NCI-H345 treated with DMSO at 0.1 percent for 48 hours (cell line): ENCODE measurements around the gene CACNA1F.

Source experiments
- DNase-seq: peaks from one replicate; lab custom pipeline; 2025; ENCODE audit not compliant: unreplicated experiment; lab: John Stamatoyannopoulos, UW

Gene CACNA1F

GRCh38 chrX:49199906-49200771 lies 33.0 kb downstream of the CACNA1F start, which contains the start of gene SYP:
TSS of gene SYP (minus strand) at chrX:49200193. CDS start at chrX:49200186, 7 bp downstream.
- DNase-seq = peak; percentile 75

- no peak for DNase-seq
Observed at GRCh38 chrX:49199315-49199595, 33.9 kb downstream of the CACNA1F start.

GRCh38 chrX:49198540-49199314 lies 34.4 kb downstream of the CACNA1F start:
- no peak for DNase-seq

DNA sequence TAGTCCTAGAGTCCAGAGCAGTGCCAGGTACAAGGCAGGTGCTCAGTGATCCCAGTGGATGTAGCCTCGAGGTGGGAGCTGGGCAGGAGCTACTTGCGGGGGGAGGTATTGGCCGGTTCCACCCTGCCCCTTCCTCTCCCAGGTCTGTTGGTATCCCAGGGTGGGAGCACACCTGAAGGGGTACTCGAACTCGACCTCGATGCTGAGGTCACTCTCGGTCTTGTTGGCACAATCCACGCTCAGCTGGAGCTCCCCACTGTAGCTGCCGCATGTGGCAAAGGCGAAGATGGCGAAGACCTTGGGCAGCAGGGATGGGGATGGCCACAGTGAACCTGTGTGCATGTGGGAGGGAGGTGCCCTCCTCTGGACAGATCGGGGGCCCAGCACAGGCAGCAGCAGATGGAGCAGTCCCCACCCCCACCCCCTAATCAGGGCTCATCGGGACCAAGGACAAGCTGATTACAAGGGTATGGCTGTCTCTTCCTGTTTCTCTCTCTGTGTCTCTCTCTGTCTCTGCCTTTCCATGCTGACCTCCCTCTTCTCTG lies 35.5 kb downstream of the CACNA1F start:
- DNase-seq = no peak

GRCh38 chrX:49193542-49193964 lies 39.6 kb downstream of the CACNA1F start:
- DNase-seq = no peak

- DNase-seq = peak; percentile 1
Observed at GRCh38 chrX:49192722-49193328, 40.3 kb downstream of the CACNA1F start.

DNA sequence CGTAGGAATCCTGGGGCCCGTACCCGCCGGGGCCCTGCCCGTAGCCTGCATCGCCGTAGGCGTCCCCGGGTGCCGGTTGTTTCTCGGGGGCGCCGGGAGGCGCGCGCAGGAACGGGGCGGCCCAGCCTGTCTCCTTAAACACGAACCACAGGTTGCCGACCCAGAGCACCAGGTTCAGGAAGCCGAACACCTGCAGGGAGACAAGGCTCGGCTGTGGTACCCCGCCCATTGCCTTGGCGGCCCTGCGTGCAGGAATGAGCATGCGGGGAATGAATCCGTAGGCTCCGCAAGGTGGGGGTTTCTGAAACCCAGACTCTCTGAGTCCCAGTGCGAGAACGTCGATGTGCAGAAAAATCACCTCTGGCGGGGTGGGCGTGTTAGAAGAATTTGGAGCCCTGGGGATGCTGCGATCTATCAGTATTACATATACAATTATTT lies 41.5 kb downstream of the CACNA1F start:
- DNase-seq = peak; percentile 29

DNA sequence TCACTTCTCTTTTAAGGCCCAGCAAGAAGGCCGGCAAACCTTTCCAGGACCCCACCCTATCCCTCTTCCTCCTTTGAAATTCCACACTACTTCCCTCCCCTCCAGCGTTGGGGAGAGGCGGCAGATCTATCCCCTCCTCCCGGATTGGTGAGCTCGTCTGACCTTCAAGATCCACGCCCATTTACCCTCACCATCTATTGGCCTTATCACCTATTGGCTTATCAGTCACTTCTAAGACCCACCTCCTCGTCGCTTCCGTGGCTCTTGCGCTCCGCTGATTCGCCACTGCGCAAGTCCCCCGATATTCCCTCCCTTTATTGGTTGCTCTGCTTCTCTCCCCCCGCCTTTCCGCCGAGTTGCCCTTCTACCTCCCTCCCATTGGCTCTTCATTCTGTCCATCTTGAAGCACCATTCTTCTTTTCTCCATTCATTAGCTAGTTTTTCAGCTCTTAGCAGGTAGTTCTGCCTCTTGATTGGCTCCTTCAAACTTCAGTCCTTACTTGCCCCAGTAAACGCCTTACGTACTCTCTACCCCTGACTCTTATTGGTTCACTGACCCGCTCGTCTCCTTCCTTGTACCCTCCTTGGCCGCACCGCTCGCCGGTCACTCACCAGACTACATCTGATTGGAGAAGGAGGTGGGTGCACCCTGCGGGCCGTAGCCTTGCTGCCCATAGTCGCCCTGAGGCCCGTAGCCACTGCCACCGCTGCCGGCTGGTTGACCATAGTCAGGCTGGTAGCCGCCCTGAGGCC lies 42.1 kb downstream of the CACNA1F start:
- DNase-seq = peak; percentile 100

GRCh38 chrX:49189606-49190005 lies 43.5 kb downstream of the CACNA1F start:
- no peak for DNase-seq

- no peak for DNase-seq
Observed at GRCh38 chrX:49188468-49189076, 44.6 kb downstream of the CACNA1F start.

DNA sequence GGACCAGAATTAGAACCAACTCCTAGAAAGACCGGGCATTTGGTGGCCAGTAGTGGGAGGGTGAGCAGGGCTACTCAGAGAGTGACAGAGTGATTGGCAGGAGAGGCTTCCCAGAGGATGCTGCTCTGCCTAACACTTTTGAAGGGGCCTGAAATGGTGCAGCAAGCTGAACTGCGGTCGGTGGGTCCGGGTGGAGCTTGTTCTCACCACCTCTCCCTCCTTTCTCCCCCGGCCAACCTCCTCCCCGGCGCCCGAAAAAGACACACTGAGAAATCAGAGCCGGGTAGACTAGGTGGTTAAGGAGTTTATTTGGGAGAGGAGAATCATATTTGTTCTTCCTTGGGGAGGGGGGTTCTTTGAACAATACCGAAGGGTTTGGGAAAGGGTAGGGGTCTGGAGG lies 45.6 kb downstream of the CACNA1F start:
- DNase-seq = no peak

DNA sequence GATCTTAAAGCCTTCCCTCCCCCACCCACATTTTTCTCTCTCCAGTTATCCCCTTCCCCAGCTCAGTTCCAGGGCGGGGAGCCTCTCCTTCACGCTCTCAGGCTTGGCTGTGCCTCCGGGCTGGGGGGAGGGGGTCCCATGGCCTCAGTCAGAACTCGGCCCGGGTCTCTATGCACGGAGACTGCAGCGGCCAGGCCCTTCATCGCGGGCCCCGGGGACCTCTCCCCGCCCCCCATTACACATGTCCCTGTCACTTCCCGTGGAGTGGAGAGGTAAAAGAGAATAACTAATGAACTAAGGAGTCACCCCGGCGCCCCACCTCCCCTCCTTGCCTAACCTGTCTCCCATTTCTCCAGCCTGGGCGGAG lies 46.1 kb downstream of the CACNA1F start:
- no peak for DNase-seq

DNA sequence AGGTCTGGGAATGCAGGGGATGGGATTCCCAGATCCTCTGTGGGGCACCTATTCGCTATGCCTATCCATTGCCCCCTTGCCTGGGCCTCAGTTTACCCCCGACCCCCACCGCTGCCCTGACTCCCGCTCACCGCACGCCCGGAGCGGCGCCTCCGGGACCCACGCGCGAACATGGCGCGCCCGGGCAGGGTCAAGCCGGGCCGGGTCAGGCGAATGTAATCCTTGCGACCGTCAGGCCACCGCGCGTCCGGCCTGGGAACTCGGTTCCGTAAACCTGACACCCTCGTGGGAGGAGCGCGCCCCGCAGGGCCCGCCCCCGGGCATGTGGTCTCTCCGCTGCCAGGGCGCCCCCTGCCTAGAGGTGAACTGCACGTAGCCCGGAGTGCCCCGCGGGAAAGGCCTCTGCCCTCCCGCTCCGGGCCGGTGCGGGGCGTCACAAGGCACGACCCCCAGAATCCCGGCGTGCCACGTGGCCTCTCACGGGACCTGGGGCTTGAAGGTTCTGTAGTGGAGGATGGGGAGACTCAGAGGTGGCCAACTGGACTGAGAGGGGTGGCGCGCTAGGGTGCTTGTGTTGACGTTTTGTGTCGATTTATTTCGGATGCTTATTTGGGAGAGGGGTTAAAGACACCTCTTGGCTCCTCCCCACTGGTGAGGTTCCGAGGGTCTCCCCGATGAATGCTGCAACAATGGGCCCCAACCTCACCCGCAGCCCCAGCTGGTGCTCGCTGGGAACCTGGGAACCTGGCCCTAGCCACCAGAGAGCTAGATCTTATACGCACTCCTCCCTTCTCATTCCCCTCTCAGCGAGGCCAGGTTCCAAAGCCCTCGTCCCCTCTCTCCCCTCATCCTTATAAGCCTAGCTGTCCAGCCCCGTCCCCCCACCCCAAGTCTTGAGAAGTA lies 46.8 kb downstream of the CACNA1F start, which contains the start of gene PRICKLE3:
Gene PRICKLE3, minus strand, starts transcription at position 249 of the 903 bp plus-strand sequence. Its CDS starts 76 bp downstream, at position 173.
- DNase-seq = peak; percentile 13

DNA sequence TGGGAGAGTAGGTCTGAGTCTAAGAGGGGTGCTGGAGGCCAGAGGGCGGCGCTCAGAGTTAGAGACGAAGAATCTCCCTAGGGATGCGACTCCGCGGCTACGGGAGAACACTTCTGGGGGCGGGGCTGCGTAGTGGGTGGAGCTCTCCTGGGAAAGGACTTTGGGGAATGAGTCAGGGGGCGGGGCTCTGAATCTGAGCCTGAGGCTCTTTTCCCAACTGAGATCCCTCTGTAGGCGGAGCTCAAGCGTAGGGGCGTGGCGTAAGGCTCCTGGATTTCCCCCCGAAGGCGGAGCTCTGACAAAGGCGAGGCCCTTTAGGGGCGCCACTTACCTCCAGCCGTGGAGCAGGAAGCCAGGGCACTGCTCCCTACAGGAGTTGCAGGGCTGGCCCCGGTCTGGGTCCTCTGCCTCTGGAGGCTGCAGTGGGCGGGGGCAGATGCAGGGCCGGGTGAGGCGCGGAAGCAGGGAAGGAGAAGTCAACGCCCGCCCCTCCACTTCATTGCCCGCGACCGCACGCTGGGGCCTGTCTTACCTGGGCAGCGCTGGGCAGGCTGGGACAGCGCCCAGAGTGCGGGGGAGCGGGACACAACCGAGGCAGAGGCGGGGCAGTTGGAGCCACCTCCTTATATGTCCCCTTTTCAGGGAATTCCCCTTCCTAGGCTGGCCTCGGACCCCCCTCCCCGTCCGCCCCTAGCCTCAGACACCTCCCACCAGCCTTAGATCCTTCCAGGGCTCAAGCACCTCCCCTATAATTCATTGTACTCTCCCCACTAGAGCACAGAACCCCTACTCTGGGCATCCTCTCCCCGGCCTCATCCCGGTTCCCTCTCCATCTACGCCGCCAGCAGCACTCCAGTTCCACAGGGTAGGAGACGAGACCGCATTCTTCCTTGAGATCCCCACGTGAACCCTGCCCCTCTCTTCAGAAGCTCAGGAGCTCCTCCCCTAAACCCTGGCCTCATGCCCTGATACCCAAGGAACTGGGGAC lies 48.6 kb downstream of the CACNA1F start:
- peak; percentile 90 for DNase-seq

GRCh38 chrX:49183701-49184281 lies 49.3 kb downstream of the CACNA1F start:
- no peak for DNase-seq

DNA sequence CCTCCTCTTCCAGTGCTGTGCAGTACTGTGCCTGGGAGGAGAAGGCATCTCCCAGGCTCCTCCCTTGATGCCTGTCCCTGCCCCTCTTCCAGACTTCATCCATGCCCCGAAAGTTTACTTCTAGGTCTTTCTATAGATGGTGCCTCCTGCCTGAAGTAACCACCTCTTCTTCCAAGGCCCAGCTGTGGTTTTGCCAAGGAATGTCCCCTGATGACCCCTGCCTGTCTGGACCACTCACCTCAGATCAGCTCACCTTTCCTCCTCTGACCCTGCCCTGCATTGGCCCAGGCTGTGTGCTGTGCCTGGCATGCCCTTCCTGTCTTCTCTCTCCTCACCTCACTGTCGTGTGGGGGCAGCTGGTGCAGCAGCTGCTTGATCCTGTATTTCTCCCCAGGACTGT lies 53.8 kb downstream of the CACNA1F start:
- no peak for DNase-seq

DNA sequence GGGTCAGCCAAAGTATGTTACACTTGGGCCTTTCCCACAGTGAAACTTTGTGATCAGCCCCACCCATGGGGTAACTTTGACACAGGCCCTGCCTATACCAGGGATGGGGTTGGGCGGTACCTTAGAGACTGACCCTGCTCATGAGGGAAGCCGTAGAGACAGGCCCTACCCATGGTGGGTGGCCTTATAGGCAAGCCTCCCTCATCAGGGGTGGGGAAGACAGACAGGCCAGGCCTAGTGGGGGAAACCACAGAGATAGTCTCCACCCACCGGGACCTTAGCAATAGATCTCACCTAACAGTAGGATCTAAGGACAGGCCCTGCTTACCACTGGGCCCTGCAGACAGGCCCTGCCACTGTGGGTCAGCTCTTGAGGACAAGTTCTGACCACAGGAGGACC lies 54.6 kb downstream of the CACNA1F start:
- DNase-seq = no peak
